Skin epidermis (tissue), 12 donors: ENCODE measurements around the gene BAK1.
A peak's percentile ranks its signal among the peaks of the same experiment; 100 is the strongest.
"Not testable (repeated sequence)": the region's sequence is repeated elsewhere in the genome, so short reads cannot be mapped to it uniquely, and the experiment has no call there.

ENCODE experiments used
- H3K27ac ChIP-seq, 21 experiments: fragments of 200-600 bp; sonication (generic) in 11 of 21; one replicate each; pipeline ENCODE4 v1.5.0; 2020; ENCODE audit warnings: mild to moderate bottlenecking in 3 of 21, inconsistent platforms in 2 of 21, moderate library complexity in 2 of 21
- H3K4me3 ChIP-seq, 7 experiments: fragments of 200-600 bp; sonication (generic) in 2 of 7; one replicate each; pipeline ENCODE4 v1.5.0; 2020; ENCODE audit warnings: inconsistent platforms in 2 of 7, mild to moderate bottlenecking in 2 of 7, moderate library complexity in 1 of 7

The BAK1 gene

GRCh38 chr6:33610067-33610466 is 30.0 kb upstream of the BAK1 start:
- peak overlapping the region in 13 of 21 experiments; percentile 1 to 67 (median 45) for H3K27ac ChIP-seq
- H3K4me3 ChIP-seq: no peak overlapping the region

- peak overlapping the region in 13 of 21 experiments; percentile 2 to 67 (median 52) for H3K27ac ChIP-seq
- H3K4me3 ChIP-seq: no peak overlapping the region
Observed at GRCh38 chr6:33609528-33609927, 29.5 kb upstream of the BAK1 start.

GRCh38 chr6:33609019-33609418 is 28.9 kb upstream of the BAK1 start:
- Histone ChIP-seq H3K4me3 (no peak overlapping the region), H3K27ac (peak overlapping the region in 1 of 21 experiments; percentile 65)

- Histone ChIP-seq H3K27ac (no peak overlapping the region), H3K4me3 (no peak overlapping the region)
Observed at GRCh38 chr6:33607784-33608161, 27.7 kb upstream of the BAK1 start.

GRCh38 chr6:33607126-33607783 is 27.2 kb upstream of the BAK1 start:
- Histone ChIP-seq H3K27ac (peak overlapping the region in 1 of 21 experiments; percentile 31), H3K4me3 (no peak overlapping the region)

- no peak overlapping the region for H3K4me3 ChIP-seq
- no peak overlapping the region for H3K27ac ChIP-seq
Observed at GRCh38 chr6:33606642-33607041, 26.6 kb upstream of the BAK1 start.

- no peak overlapping the region for H3K27ac ChIP-seq
- H3K4me3 ChIP-seq: no peak overlapping the region
Observed at GRCh38 chr6:33604941-33605854, 25.1 kb upstream of the BAK1 start.

GRCh38 chr6:33602180-33602579 is 22.1 kb upstream of the BAK1 start:
- H3K27ac ChIP-seq: no peak overlapping the region
- H3K4me3 ChIP-seq: no peak overlapping the region

- Histone ChIP-seq H3K4me3 (no peak overlapping the region), H3K27ac (no peak overlapping the region)
Observed at GRCh38 chr6:33600761-33601160, 20.7 kb upstream of the BAK1 start.

- Histone ChIP-seq H3K27ac (peak overlapping the region in 1 of 21 experiments; percentile 44), H3K4me3 (no peak overlapping the region)
Observed at GRCh38 chr6:33599413-33599938, 19.4 kb upstream of the BAK1 start.

- H3K27ac ChIP-seq: no peak overlapping the region
- no peak overlapping the region for H3K4me3 ChIP-seq
Observed at GRCh38 chr6:33597551-33598322, 17.7 kb upstream of the BAK1 start.

GRCh38 chr6:33596894-33597293 is 16.8 kb upstream of the BAK1 start:
- not testable (repeated sequence) for H3K27ac ChIP-seq, H3K4me3 ChIP-seq

GRCh38 chr6:33595001-33595846 is 15.1 kb upstream of the BAK1 start:
- H3K27ac ChIP-seq: no peak overlapping the region
- H3K4me3 ChIP-seq: no peak overlapping the region

GRCh38 chr6:33593414-33593727 is 13.3 kb upstream of the BAK1 start:
- Histone ChIP-seq H3K27ac (peak overlapping the region in 6 of 21 experiments; percentile 0 to 80 (median 38)), H3K4me3 (peak overlapping the region in 4 of 7 experiments; percentile 13 to 33 (median 24))

- peak overlapping the region in 4 of 7 experiments; percentile 13 to 33 (median 24) for H3K4me3 ChIP-seq
Observed at GRCh38 chr6:33592595-33593413, 12.7 kb upstream of the BAK1 start.

GRCh38 chr6:33592280-33592594 is 12.2 kb upstream of the BAK1 start:
- Histone ChIP-seq H3K27ac (peak overlapping the region in 2 of 21 experiments; percentile 68 to 80), H3K4me3 (no peak overlapping the region)

More at GRCh38 chr6:33592595-33593413, 12.7 kb upstream of the BAK1 start:
- peak overlapping the region in 8 of 21 experiments; percentile 0 to 80 (median 31) for H3K27ac ChIP-seq

GRCh38 chr6:33591424-33592032 is 11.5 kb upstream of the BAK1 start:
- peak overlapping the region in 9 of 21 experiments; percentile 53 to 74 (median 65) for H3K27ac ChIP-seq
- H3K4me3 ChIP-seq: no peak overlapping the region
